HUES64 (cell line): ENCODE data around the gene SH2D6.

Experiments
- H3K27ac ChIP-seq: 2 replicates; pipeline ENCODE4 v1.7.0; 2013; ENCODE audit warnings: low read depth, low read length, inconsistent platforms
- H3K27me3 ChIP-seq: 2 replicates; pipeline ENCODE4 v1.6.1; 2013; ENCODE audit warnings: mild to moderate bottlenecking, low read length; ENCODE audit not compliant: insufficient read depth
- H3K36me3 ChIP-seq: 2 replicates; pipeline ENCODE4 v1.6.1; 2013; ENCODE audit warnings: mild to moderate bottlenecking, low read length; ENCODE audit not compliant: insufficient read depth
- H3K4me1 ChIP-seq: 2 replicates; pipeline ENCODE4 v1.6.1; 2013; ENCODE audit warnings: mild to moderate bottlenecking, low read length, moderate library complexity; ENCODE audit not compliant: insufficient read depth
- H3K4me3 ChIP-seq: 2 replicates; pipeline ENCODE4 v1.5.1; 2013; ENCODE audit warnings: mild to moderate bottlenecking, low read length, moderate library complexity
- H3K9ac ChIP-seq: 2 replicates; pipeline ENCODE4 v1.6.1; 2013; ENCODE audit warnings: mild to moderate bottlenecking, low read depth, low read length
- H3K9me3 ChIP-seq: 2 replicates; pipeline ENCODE4 v1.6.1; 2013; ENCODE audit warnings: low read depth, low read length; ENCODE audit not compliant: insufficient read depth
- whole genome bisulfite sequencing: fragments of 150-250, 120-280 bp; methylation state at CpG from one replicate; pipeline ENCODE4 v1.1.7; 2013; ENCODE audit warnings: missing lambda C conversion rate; 5-methylcytosine and 5-hydroxymethylcytosine counted together

SH2D6 gene

DNA sequence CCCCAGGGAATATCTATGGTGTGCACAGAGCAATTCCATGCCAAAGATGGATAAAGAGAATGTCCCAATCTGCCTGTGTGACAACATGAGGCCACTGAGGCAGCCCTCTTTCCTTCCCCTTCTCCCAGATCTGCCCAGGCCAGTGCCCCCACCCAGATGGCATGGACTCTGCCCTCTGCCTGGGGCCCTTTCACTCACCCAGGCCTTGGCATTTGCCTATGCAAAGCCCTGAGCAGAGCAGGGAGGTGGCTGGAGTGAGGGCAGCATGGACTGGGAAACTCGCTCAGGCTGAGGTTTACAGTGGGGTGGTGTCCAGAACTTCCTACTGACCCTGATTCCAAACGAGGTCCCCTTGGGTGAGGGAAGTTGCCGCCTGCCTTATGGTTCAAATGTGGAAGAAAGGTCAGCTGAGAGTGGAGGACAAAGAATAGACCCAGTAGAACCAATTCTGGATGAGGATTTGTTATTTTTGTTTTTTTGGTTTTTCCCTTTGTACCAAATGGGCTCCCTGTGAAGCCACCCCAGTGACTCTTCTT lies 8.9 kb downstream of the SH2D6 start:
- H3K27me3 ChIP-seq = peaks cover 13% of the 10 kb centered on the region
- no peak overlapping the region for H3K9ac ChIP-seq
- no peak overlapping the region for H3K4me3 ChIP-seq
- H3K9me3 ChIP-seq = no peaks in the 10 kb centered on the region
- H3K27ac ChIP-seq = no peak overlapping the region
- H3K36me3 ChIP-seq = no peaks in the 10 kb centered on the region
- 90% methylated on average over 3 of the region's 3 CpGs for WGBS
- H3K4me1 ChIP-seq = peaks cover 29% of the 10 kb centered on the region

DNA sequence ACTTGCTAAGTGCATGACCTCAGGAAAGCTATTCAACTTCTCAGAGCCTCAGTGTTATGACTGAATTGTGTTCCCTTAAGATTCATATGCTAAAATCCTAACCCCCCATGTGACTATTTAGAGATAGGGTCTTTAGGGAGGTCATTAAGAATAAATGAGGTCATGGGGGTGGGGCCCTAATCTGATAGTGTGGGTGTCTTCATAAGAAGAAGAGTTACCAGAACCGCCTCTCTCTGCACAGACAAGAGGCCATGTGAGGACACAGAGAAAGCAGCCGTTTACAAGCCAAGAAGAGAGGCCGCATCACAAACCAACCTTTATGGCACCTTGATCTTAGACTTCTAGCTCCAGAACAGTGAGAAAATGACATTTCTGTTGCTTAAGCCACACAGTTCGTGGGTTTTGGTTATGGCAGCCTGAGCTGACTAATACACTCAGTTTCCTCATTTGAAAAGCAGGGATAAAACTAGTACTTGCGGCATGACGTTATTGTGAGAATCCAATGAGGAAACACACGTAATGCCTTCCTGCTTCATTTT lies 9.9 kb downstream of the SH2D6 start:
- Histone ChIP-seq H3K27me3 (peaks cover 13% of the 10 kb centered on the region), H3K4me1 (peaks cover 32% of the 10 kb centered on the region), H3K9me3 (no peaks in the 10 kb centered on the region), H3K36me3 (no peaks in the 10 kb centered on the region), H3K27ac (no peak overlapping the region), H3K9ac (no peak overlapping the region), H3K4me3 (no peak overlapping the region)
- 75% methylated on average over 7 of the region's 7 CpGs for WGBS

DNA sequence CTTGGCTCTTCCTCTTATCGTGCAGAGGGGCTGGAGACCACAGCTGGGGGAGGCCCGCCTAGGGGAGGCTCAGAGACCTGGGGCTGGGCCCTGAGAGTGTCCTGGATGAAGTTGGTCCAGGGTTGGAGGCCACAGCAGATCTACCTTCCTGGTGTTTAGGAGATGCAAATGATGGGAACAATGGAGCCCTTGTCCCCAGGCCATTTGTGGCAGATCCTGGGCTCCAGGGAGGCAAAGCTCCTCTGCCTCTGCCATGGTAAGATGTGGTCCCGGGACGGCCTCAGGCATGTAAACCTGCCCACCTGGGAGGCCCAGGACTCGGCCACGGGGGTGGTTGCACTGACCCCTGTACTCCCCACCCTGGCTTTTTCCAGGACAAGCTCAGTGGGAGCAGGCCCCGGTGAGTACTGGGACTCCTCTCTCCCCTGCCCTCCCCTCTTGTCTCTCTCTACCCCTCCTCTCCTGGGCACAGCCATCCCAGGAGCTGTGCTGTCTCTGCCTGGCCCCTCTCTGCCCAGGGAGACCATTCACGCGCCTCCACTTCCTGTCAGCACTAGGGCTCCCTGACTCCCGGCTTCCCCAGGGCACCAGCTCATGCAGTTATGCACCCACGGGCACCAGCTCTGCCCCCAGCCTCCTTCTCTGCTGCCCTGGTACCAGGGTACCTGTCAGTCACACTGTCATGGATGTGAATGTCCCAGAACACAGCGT lies 10.9 kb downstream of the SH2D6 start:
- Histone ChIP-seq H3K4me3 (no peak overlapping the region), H3K4me1 (peaks cover 32% of the 10 kb centered on the region), H3K27me3 (peaks cover 13% of the 10 kb centered on the region), H3K27ac (no peak overlapping the region), H3K9ac (no peak overlapping the region), H3K36me3 (no peaks in the 10 kb centered on the region), H3K9me3 (no peaks in the 10 kb centered on the region)
- WGBS = 76% methylated on average over 12 of the region's 12 CpGs

DNA sequence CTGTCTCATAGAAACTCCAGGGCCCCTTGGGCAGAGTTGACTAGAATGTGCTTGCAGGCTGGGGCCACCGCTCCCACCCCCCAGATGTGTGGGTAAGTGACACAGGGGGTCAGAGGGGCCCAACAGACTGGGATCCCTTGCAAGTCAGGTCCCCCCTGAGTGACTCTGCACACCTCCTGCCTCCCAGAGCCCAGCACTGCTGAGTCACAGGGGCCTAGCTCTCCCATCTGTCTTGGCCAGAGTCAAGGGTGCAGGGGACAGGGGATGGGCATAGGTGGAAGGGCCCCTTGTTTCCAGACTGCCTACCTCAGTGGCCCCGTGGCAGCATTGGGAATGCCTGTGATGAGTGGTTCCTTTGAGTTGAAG lies 11.4 kb downstream of the SH2D6 start:
- Histone ChIP-seq H3K9me3 (no peaks in the 10 kb centered on the region), H3K27me3 (peaks cover 13% of the 10 kb centered on the region), H3K36me3 (no peaks in the 10 kb centered on the region), H3K4me3 (no peak overlapping the region), H3K4me1 (peaks cover 32% of the 10 kb centered on the region), H3K9ac (no peak overlapping the region), H3K27ac (no peak overlapping the region)
- 79% methylated on average over 2 of the region's 2 CpGs for WGBS

DNA sequence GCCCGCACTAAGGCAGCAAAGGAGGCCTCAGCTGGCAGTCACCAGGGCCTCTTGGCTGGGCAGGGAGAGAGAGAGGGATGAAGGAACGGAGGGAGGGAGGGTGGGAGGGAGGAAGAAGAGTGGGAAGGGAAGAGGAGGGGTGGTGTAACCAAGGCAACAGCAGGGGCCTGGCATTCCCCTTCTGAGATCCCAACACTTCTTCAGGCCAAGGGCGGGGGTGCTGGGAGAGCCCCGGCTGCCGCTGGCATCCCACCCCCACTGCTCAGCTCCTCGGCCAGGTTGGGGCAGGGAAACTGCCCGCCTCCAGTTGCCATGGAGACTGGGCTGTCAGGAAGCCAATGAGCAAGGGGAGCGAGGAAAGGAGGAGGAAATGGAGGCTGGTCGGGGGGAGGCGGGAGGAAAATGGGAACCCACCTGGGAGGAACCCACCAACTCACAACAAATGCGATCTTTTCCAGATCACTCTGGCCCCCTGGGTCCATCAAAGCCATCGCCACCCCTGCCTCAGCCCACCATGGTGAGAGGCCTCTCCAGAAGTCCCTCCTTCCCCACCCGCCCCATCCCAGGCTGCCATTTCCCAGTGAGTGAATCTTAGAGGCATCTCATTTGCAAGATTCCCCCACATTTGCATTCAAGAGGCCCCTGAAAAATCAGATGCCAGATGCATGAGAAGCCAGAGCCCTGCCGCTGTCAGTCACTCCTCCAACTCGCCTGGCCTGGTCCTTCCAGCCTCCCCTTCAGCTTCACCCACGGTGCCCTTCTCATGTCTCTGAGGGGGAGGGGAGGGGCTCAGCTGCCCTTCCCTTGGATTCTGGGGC lies 12.4 kb downstream of the SH2D6 start:
- 6% methylated on average over 14 of the region's 16 CpGs for WGBS
- H3K27me3 ChIP-seq = peaks cover 13% of the 10 kb centered on the region
- peak overlapping the region; percentile 51; the same call in 1 of the 2 replicates for H3K27ac ChIP-seq
- peak overlapping the region; percentile 53 for H3K4me3 ChIP-seq
- no peaks in the 10 kb centered on the region for H3K9me3 ChIP-seq
- H3K4me1 ChIP-seq = peaks cover 32% of the 10 kb centered on the region
- no peak overlapping the region for H3K9ac ChIP-seq
- H3K36me3 ChIP-seq = no peaks in the 10 kb centered on the region

DNA sequence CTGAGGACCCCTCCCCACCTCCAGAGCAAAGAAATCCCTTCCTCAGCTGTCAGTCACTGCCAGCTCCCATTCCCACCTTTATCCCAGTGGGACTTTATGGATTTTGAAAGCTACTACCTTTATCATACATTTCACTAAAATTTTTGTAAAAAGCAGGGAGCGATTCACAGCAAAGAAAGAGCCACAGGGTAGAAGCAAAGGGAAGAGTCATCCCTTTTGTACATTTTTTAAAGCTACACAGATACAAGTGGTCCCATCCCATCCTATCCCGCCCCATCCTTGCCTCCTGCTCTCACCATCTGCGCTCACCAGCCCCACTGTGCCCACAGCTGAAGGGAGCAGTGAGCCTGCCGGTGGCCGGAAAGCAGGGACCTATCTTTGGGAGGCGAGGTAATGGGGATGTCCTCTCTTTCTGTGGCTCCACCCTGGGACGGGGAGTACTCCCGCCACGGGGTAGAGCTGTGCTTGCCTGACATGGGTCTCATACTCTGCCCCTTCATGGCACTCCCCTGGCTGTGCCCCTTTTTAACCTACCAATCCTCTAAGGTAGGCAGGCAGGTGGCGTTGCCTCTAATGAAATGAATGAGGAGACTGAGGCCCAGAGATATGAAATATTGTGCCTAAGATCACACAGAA lies 13.2 kb downstream of the SH2D6 start:
- Histone ChIP-seq H3K36me3 (no peaks in the 10 kb centered on the region), H3K9me3 (no peaks in the 10 kb centered on the region), H3K4me3 (peak overlapping the region; percentile 53), H3K27me3 (peaks cover 15% of the 10 kb centered on the region), H3K27ac (peak overlapping the region; percentile 51; the same call in 1 of the 2 replicates), H3K4me1 (peaks cover 37% of the 10 kb centered on the region), H3K9ac (no peak overlapping the region)
- 48% methylated on average over 10 of the region's 10 CpGs for WGBS

DNA sequence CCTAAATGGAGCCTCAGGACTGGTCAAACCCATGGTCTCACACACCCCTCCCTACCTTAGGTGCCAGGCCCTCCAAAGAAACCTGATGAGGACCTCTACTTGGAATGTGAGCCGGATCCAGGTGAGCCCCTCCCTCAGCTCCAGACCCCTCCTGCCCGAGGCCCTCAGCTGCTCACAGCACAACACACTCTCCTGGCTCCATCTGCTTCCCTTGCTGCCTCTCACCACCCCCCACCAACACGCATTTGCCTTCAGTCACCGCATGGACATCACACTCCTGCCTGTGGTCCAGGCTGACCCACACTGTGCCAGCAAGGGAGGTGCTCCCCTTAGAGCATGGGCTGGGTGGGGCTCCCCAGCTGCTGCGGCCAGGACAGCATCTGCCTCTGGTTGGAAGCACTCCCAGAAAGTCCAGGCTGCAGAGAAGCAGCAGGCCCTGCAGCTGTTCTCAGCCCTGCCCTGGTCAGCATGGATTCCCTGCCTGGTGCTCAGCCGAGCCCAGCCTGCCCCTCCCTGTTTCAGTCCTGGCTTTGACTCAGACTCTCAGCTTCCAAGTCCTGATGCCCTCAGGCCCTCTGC lies 15.1 kb downstream of the SH2D6 start:
- Histone ChIP-seq H3K27ac (no peak overlapping the region), H3K36me3 (no peaks in the 10 kb centered on the region), H3K27me3 (peaks cover 15% of the 10 kb centered on the region), H3K4me1 (peaks cover 46% of the 10 kb centered on the region), H3K4me3 (no peak overlapping the region), H3K9me3 (no peaks in the 10 kb centered on the region), H3K9ac (no peak overlapping the region)
- WGBS = 64% methylated on average over 6 of the region's 6 CpGs

DNA sequence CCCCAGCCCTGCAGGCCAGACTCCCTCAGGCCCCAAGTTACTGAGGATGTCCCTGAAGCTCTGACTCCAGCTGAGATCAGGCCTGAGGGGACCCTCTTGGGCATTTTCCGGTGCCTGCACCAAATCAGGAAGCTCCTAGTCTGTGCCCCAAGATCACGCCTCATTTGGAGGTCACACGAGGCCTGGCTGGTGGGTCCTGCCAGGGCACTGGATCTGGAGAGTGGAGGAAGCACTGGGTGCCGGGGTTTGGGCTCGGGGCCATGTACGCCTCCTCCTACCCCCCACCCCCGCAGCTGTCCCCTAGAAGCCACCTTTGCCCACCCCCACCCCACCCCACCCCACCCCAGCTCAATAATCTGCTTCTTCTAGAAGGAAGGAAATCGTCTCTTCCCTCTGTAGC lies 16.2 kb downstream of the SH2D6 start:
- H3K4me1 ChIP-seq = peaks cover 36% of the 10 kb centered on the region
- 87% methylated on average over 4 of the region's 8 CpGs for WGBS
- no peak overlapping the region for H3K27ac ChIP-seq
- no peak overlapping the region for H3K9ac ChIP-seq
- H3K36me3 ChIP-seq = no peaks in the 10 kb centered on the region
- H3K4me3 ChIP-seq = no peak overlapping the region
- H3K9me3 ChIP-seq = no peaks in the 10 kb centered on the region
- peaks cover 8% of the 10 kb centered on the region; the same call in 1 of the 2 replicates for H3K27me3 ChIP-seq

DNA sequence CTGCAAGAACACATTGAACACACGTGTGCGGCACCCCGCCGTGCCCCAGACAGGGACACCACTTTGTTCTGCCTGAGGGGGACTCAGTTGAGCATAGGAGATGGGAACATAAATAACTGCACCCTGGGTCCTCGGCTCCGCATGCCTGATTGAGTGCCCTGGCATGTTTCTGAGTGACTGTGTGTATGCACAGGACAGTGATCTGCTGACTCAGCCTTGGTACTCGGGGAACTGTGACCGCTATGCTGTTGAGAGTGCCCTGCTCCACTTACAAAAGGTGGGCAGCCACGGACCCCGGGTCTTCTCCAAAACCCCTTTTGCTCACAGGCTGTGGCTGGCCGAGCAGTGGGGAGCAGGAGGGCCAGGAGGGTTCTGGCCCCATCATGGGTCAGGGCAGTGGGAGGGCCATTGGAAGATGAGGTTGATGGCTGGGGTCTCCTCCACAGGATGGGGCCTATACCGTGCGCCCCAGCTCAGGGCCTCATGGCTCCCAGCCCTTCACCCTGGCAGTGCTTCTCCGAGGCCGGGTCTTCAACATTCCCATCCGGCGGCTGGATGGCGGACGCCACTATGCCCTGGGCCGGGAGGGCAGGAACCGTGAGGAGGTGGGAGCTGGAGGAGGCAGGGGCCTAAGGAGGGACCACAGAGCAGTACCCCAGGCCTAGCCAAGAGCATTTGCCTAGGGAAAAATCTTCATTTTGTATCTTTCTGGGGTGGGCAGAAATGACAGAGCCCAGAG lies 16.9 kb downstream of the SH2D6 start:
- 91% methylated on average over 21 of the region's 21 CpGs for WGBS
- Histone ChIP-seq H3K9ac (no peak overlapping the region), H3K27me3 (peaks cover 8% of the 10 kb centered on the region; the same call in 1 of the 2 replicates), H3K4me1 (peaks cover 29% of the 10 kb centered on the region), H3K27ac (no peak overlapping the region), H3K4me3 (no peak overlapping the region), H3K36me3 (no peaks in the 10 kb centered on the region), H3K9me3 (no peaks in the 10 kb centered on the region)
